ENCODE data around the gene HK1.

GRCh38 chr10:69331161-69331560 lies 52.9 kb downstream of the HK1 start:
- TF ChIP-seq CTCF (conservative IDR thresholded peaks at IDR 0.05) (no peak), EZH2 (IDR thresholded peaks at IDR 0.05; ENCODE audit: low read depth) (no peak)
